OCI-M1 (cell line): ENCODE data around the gene SIDT2.

ENCODE experiments used
- DNase-seq: peaks from one replicate; lab custom pipeline; 2025; lab: John Stamatoyannopoulos, UW

Gene SIDT2

GRCh38 chr11:117222991-117223740 lies 44.6 kb downstream of the SIDT2 start:
- DNase-seq, result no peak

- peak; percentile 15 for DNase-seq
Observed at GRCh38 chr11:117223741-117224689, 45.5 kb downstream of the SIDT2 start.

- no peak for DNase-seq
Observed at GRCh38 chr11:117225553-117226170, 47.1 kb downstream of the SIDT2 start.

GRCh38 chr11:117226388-117227385 lies 48.1 kb downstream of the SIDT2 start:
- DNase-seq, result peak; percentile 90

GRCh38 chr11:117228091-117228490 lies 49.5 kb downstream of the SIDT2 start:
- no peak for DNase-seq

- DNase-seq, result no peak
Observed at GRCh38 chr11:117229411-117229810, 50.9 kb downstream of the SIDT2 start.

- no peak for DNase-seq
Observed at GRCh38 chr11:117229931-117230285, 51.4 kb downstream of the SIDT2 start.

GRCh38 chr11:117230286-117230961 lies 51.9 kb downstream of the SIDT2 start:
- no peak for DNase-seq

- peak; percentile 57 for DNase-seq
Observed at GRCh38 chr11:117230999-117231841, 52.7 kb downstream of the SIDT2 start.

GRCh38 chr11:117231842-117232091 lies 53.2 kb downstream of the SIDT2 start, which contains the start of gene PCSK7:
Gene PCSK7 (minus strand): TSS chr11:117232073. CDS start chr11:117229844, 2,229 bp downstream.
- no peak for DNase-seq

GRCh38 chr11:117232092-117232878 lies 53.7 kb downstream of the SIDT2 start, which contains the start of gene RNF214:
Gene RNF214 (plus strand): TSS chr11:117232671. CDS start chr11:117234273, 1,602 bp downstream.
- DNase-seq, result peak; percentile 94

- peak; percentile 57 for DNase-seq
Observed at GRCh38 chr11:117232911-117233409, 54.4 kb downstream of the SIDT2 start.

GRCh38 chr11:117238221-117238620 lies 59.7 kb downstream of the SIDT2 start:
- DNase-seq, result no peak

- DNase-seq, result no peak
Observed at GRCh38 chr11:117239295-117239694, 60.8 kb downstream of the SIDT2 start.
